HepG2 (cell line): Measurements from ENCODE around the gene NRL. TPM values are rescaled to one million over a fixed set of nuclear protein-coding genes. Genes with fewer than 3 reads are reported as not detected.
A peak's percentile ranks its signal among the peaks of the same experiment; 100 is the strongest.

Experiments used
- ARNT ChIP-seq: fragments of 450-650 bp; IDR thresholded peaks from 2 replicates; pipeline ENCODE4 v1.6.1; 2017
- HNF4G ChIP-seq, 2 experiments: sonication (generic) in 1 of 2; formaldehyde crosslinking in 1 of 2; IDR thresholded peaks; 2 replicates each; pipeline versions ENCODE4 v1.4.0 to v1.6.1; 2011 to 2020; ENCODE audit warnings: borderline replicate concordance in 2 of 2, low read depth in 2 of 2, mild to moderate bottlenecking in 2 of 2, low read length in 1 of 2, missing genetic modification reagents in 1 of 2, moderate library complexity in 1 of 2
- HOXD1 ChIP-seq: sonication (generic); formaldehyde crosslinking; IDR thresholded peaks from 2 replicates; pipeline ENCODE4 v1.5.0; 2020; ENCODE audit warnings: missing genetic modification reagents
- IRX3 ChIP-seq: sonication (generic); formaldehyde crosslinking; IDR thresholded peaks from 2 replicates; pipeline ENCODE4 v1.8.1; 2023; ENCODE audit warnings: mild to moderate bottlenecking, low read depth, missing genetic modification reagents, borderline replicate concordance
- NFE2L2 ChIP-seq: fragments of 150-350 bp; IDR thresholded peaks from 2 replicates; pipeline ENCODE4 v1.6.1; 2014; ENCODE audit warnings: low read length
- NFKBIZ ChIP-seq: IDR thresholded peaks from 2 replicates; pipeline ENCODE4 v1.6.1; 2018; ENCODE audit warnings: missing genetic modification reagents, missing compliant biosample characterization
- RFX1 ChIP-seq: fragments of 450-650 bp; IDR thresholded peaks from 2 replicates; pipeline ENCODE4 v1.6.1; 2017
- SAP130 ChIP-seq: IDR thresholded peaks from 2 replicates; pipeline ENCODE4 v1.6.1; 2016; ENCODE audit warnings: low read depth
- TCF7 ChIP-seq: sonication (generic); IDR thresholded peaks from 2 replicates; pipeline ENCODE4 v1.6.1; 2016; ENCODE audit warnings: antibody characterized with exemption, low read depth
- TSC22D2 ChIP-seq: sonication (generic); formaldehyde crosslinking; IDR thresholded peaks from 2 replicates; pipeline ENCODE4 v1.5.1; 2020; ENCODE audit warnings: missing genetic modification reagents, mild to moderate bottlenecking, borderline replicate concordance
- ZFP37 ChIP-seq: sonication (generic); formaldehyde crosslinking; IDR thresholded peaks from 2 replicates; pipeline ENCODE4 v1.4.0; 2020; ENCODE audit warnings: missing genetic modification reagents, borderline replicate concordance
- ZNF225 ChIP-seq: sonication (generic); formaldehyde crosslinking; IDR thresholded peaks from 2 replicates; pipeline ENCODE4 v1.4.0; 2020; ENCODE audit warnings: mild to moderate bottlenecking, missing genetic modification reagents
- ZNF260 ChIP-seq: sonication (generic); formaldehyde crosslinking; IDR thresholded peaks from 2 replicates; pipeline ENCODE4 v1.4.0; 2020; ENCODE audit warnings: missing genetic modification reagents, low read depth, mild to moderate bottlenecking, borderline replicate concordance
- ZNF775 ChIP-seq: sonication (generic); formaldehyde crosslinking; IDR thresholded peaks from 2 replicates; pipeline ENCODE4 v1.4.0; 2020; ENCODE audit warnings: missing genetic modification reagents, mild to moderate bottlenecking, moderate library complexity, borderline replicate concordance
- polyA plus RNA-seq, 8 experiments: library from polyadenylated mRNA; depleted of rRNA in 3 of 8; stranded (reverse) in 7 of 8; unstranded in 1 of 8; fragments of >200 nt; fragmentation: Illumina TruSeq in 4 of 8; extraction: Trizol in 4 of 8; gene quantifications; 2 replicates each; pipeline versions ENCODE4 v1.2.1 to v1.2.3, GENCODE V29; 2011 to 2016; ENCODE audit warnings: low read depth in 4 of 8, missing spikeins in 1 of 8, mixed read lengths in 1 of 8; ENCODE audit not compliant: insufficient read depth in 1 of 8
- total RNA-seq, 5 experiments: library from RNA; depleted of rRNA; stranded (reverse); fragments of >200 nt; fragmentation: Illumina TruSeq; extraction: Trizol; gene quantifications; 2 replicates each; pipeline ENCODE4 v1.2.3, GENCODE V29; 2016; ENCODE audit warnings: low read depth in 1 of 5
- TF ChIP-seq, protein P1 (sequence below): sonication (generic); formaldehyde crosslinking; IDR thresholded peaks from 2 replicates; pipeline ENCODE4 v1.9.0; 2022; ENCODE audit warnings: low read depth, missing genetic modification reagents
- TF ChIP-seq, protein P2 (sequence below): sonication (generic); formaldehyde crosslinking; IDR thresholded peaks from 2 replicates; pipeline ENCODE4 v1.8.1; 2023; ENCODE audit warnings: mild to moderate bottlenecking, moderate library complexity, missing genetic modification reagents
- TF ChIP-seq, protein P3 (sequence below): sonication (generic); formaldehyde crosslinking; IDR thresholded peaks from 2 replicates; pipeline ENCODE4 v1.5.1; 2020; ENCODE audit warnings: mild to moderate bottlenecking, moderate library complexity, missing genetic modification reagents
- TF ChIP-seq, protein P4 (sequence below): sonication (generic); formaldehyde crosslinking; IDR thresholded peaks from 2 replicates; pipeline ENCODE4 v1.8.1; 2023; ENCODE audit warnings: mild to moderate bottlenecking, missing genetic modification reagents, borderline replicate concordance
- TF ChIP-seq, protein P5 (sequence below): sonication (generic); formaldehyde crosslinking; IDR thresholded peaks from 2 replicates; pipeline ENCODE4 v1.5.1; 2020; ENCODE audit warnings: mild to moderate bottlenecking, missing genetic modification reagents
- TF ChIP-seq, protein P6 (sequence below): sonication (generic); formaldehyde crosslinking; IDR thresholded peaks from 2 replicates; pipeline ENCODE4 v1.5.0; 2020; ENCODE audit warnings: missing genetic modification reagents

Gene NRL
- total and polyA plus RNA-seq, 2 of the 13 experiments (the other 11 are each of a cell fraction or from before 2014, with no cell fraction given) = 2.5 to 4.7 TPM

DNA sequence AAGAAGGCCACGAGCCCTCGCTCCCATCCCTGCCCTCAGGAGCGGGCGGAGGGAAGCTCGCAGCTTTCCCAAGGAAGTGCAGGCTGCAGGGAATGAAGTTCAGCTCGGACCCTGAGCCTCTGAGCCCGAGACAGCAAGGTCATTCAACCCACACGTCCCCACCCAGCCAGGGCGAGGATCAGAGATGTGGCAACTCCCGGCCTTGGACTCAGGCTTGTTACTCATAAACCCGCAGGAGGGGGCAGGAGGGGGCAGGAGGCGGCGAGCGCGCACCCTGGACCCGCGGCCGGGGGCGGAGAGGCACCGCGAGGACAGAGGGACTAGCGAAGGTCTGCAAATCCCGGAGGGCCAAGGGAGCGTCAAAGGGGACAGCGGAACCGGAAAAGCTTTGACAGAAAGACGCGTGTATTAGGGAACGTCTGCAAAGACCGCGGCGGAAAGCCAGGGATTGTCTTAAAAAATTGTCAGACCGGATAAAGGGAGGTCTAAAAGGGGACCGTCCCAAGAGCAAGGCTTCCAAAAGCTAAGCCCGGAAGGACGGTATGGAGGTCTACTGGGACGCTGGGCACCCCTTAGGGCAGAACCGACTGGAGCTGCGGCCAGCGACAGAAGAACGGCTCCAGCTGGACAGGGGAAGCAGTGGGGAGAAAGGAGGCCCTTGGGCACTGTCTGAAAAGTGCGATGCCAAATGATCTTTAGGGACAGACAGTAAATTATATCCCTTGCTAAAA is 783 bp downstream of the NRL start (continued):
- TF ChIP-seq NFKBIZ (CRISPR knock-in tag) = peak; percentile 93
- no peak for TF ChIP-seq RFX1
- peak; percentile 100 for TF ChIP-seq HNF4G (IDR thresholded peaks at IDR 0.05; ENCODE audit: borderline replicate concordance, low read depth, low read length)
- peak; percentile 100 for TF ChIP-seq HNF4G (CRISPR knock-in tag; IDR thresholded peaks at IDR 0.05; ENCODE audit: borderline replicate concordance, low read depth)
- TF ChIP-seq, protein P1, sequence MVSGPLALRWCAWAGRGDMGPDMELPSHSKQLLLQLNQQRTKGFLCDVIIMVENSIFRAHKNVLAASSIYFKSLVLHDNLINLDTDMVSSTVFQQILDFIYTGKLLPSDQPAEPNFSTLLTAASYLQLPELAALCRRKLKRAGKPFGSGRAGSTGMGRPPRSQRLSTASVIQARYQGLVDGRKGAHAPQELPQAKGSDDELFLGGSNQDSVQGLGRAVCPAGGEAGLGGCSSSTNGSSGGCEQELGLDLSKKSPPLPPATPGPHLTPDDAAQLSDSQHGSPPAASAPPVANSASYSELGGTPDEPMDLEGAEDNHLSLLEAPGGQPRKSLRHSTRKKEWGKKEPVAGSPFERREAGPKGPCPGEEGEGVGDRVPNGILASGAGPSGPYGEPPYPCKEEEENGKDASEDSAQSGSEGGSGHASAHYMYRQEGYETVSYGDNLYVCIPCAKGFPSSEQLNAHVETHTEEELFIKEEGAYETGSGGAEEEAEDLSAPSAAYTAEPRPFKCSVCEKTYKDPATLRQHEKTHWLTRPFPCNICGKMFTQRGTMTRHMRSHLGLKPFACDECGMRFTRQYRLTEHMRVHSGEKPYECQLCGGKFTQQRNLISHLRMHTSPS (CRISPR knock-in tag) = peak; percentile 93
- TF ChIP-seq, protein P2, sequence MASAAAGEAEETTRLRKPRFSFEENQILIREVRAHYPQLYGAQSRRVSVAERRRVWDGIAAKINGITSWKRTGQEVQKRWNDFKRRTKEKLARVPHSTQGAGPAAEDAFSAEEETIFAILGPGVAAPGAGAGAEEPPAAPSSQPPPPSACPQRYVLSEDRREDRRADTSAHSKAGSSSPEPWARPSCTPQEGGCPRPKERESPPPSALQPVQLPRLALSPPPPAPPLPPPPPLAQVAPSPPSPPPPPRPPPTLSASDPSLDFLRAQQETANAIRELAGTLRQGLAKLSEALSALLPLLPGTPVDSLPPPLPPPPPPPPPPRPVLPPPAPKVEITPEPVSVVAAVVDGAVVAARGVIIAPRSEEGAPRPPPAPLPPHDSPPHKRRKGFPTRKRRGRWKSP (CRISPR knock-in tag) = no peak
- peak; percentile 90 for TF ChIP-seq ZFP37 (CRISPR knock-in tag)
- no peak for TF ChIP-seq NFE2L2
- TF ChIP-seq, protein P3, sequence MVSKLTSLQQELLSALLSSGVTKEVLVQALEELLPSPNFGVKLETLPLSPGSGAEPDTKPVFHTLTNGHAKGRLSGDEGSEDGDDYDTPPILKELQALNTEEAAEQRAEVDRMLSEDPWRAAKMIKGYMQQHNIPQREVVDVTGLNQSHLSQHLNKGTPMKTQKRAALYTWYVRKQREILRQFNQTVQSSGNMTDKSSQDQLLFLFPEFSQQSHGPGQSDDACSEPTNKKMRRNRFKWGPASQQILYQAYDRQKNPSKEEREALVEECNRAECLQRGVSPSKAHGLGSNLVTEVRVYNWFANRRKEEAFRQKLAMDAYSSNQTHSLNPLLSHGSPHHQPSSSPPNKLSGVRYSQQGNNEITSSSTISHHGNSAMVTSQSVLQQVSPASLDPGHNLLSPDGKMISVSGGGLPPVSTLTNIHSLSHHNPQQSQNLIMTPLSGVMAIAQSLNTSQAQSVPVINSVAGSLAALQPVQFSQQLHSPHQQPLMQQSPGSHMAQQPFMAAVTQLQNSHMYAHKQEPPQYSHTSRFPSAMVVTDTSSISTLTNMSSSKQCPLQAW (CRISPR knock-in tag) = peak; percentile 100
- no peak for TF ChIP-seq ARNT
- peak; percentile 91 for TF ChIP-seq ZNF225
- 0 out of 2 replicates have a peak, but pooled peaks have one; percentile 89 for TF ChIP-seq ZNF260 (CRISPR knock-in tag)
- TF ChIP-seq, protein P4, sequence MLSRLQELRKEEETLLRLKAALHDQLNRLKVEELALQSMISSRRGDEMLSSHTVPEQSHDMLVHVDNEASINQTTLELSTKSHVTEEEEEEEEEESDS = peak; percentile 93; the same call in 1 of the 2 replicates
- TF ChIP-seq SAP130 (CRISPR knock-in tag) = peak; percentile 99
- TF ChIP-seq, protein P5, sequence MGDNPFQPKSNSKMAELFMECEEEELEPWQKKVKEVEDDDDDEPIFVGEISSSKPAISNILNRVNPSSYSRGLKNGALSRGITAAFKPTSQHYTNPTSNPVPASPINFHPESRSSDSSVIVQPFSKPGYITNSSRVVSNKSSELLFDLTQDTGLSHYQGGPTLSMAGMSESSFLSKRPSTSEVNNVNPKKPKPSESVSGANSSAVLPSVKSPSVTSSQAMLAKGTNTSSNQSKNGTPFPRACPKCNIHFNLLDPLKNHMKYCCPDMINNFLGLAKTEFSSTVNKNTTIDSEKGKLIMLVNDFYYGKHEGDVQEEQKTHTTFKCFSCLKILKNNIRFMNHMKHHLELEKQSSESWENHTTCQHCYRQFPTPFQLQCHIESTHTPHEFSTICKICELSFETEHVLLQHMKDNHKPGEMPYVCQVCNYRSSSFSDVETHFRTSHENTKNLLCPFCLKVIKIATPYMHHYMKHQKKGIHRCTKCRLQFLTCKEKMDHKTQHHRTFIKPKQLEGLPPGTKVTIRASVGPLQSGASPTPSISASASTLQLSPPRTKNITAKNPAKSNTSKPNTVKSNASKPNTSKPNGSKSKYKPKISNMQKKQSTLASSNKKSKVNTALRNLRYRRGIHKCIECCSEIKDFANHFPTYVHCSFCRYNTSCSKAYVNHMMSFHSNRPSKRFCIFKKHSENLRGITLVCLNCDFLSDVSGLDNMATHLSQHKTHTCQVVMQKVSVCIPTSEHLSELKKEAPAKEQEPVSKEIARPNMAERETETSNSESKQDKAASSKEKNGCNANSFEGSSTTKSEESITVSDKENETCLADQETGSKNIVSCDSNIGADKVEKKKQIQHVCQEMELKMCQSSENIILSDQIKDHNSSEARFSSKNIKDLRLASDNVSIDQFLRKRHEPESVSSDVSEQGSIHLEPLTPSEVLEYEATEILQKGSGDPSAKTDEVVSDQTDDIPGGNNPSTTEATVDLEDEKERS = peak; percentile 79
- peak; percentile 57; the same call in 1 of the 2 replicates for TF ChIP-seq TCF7
- TF ChIP-seq IRX3 (CRISPR knock-in tag) = peak; percentile 86
- TF ChIP-seq, protein P6, sequence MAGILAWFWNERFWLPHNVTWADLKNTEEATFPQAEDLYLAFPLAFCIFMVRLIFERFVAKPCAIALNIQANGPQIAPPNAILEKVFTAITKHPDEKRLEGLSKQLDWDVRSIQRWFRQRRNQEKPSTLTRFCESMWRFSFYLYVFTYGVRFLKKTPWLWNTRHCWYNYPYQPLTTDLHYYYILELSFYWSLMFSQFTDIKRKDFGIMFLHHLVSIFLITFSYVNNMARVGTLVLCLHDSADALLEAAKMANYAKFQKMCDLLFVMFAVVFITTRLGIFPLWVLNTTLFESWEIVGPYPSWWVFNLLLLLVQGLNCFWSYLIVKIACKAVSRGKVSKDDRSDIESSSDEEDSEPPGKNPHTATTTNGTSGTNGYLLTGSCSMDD (CRISPR knock-in tag) = peak; percentile 96
- TF ChIP-seq ZNF775 (CRISPR knock-in tag) = peak; percentile 48; the same call in 1 of the 2 replicates
- TF ChIP-seq HOXD1 (CRISPR knock-in tag) = peak; percentile 99
- TF ChIP-seq TSC22D2 (CRISPR knock-in tag) = peak; percentile 89
